HG03520 (cell line): Measurements from ENCODE around the gene KCNMB1.

Experiments used
- ATAC-seq: cut with Tn5 transposase; IDR thresholded peaks from one replicate; pipeline ENCODE4 v1.9.1; 2021; ENCODE audit warnings: mild to moderate bottlenecking, moderate library complexity; ENCODE audit not compliant: unreplicated experiment

Gene KCNMB1

GRCh38 chr5:170345971-170346370, 43.2 kb downstream of the KCNMB1 start:
- ATAC-seq: no peak

- no peak for ATAC-seq
Measured at GRCh38 chr5:170343177-170343576, 46.0 kb downstream of the KCNMB1 start.

- no peak for ATAC-seq
Measured at GRCh38 chr5:170342153-170342725, 46.9 kb downstream of the KCNMB1 start.

GRCh38 chr5:170341545-170341944, 47.6 kb downstream of the KCNMB1 start:
- ATAC-seq: no peak

GRCh38 chr5:170339780-170340167, 49.4 kb downstream of the KCNMB1 start:
- ATAC-seq: no peak

GRCh38 chr5:170338933-170339779, 50.0 kb downstream of the KCNMB1 start:
- peak; percentile 78 for ATAC-seq

- ATAC-seq: no peak
Measured at GRCh38 chr5:170338291-170338690, 50.9 kb downstream of the KCNMB1 start.

- ATAC-seq: no peak
Measured at GRCh38 chr5:170337045-170337733, 52.0 kb downstream of the KCNMB1 start.

- no peak for ATAC-seq
Measured at GRCh38 chr5:170336065-170336464, 53.1 kb downstream of the KCNMB1 start.

GRCh38 chr5:170334626-170335025, 54.5 kb downstream of the KCNMB1 start:
- no peak for ATAC-seq

GRCh38 chr5:170333161-170333910, 55.8 kb downstream of the KCNMB1 start:
- no peak for ATAC-seq

- ATAC-seq: no peak
Measured at GRCh38 chr5:170332058-170332457, 57.1 kb downstream of the KCNMB1 start.

GRCh38 chr5:170330568-170331054, 58.6 kb downstream of the KCNMB1 start:
- ATAC-seq: no peak

GRCh38 chr5:170329524-170329923, 59.6 kb downstream of the KCNMB1 start:
- no peak for ATAC-seq

GRCh38 chr5:170327829-170328228, 61.3 kb downstream of the KCNMB1 start:
- ATAC-seq: no peak

GRCh38 chr5:170327168-170327567, 62.0 kb downstream of the KCNMB1 start:
- no peak for ATAC-seq
